Panc1 (cell line): ENCODE results near the gene PRSS33. TPM values are rescaled to one million over a fixed set of nuclear protein-coding genes. Genes with fewer than 3 reads are reported as not detected.
A peak's percentile ranks its signal among the peaks of the same experiment; 100 is the strongest.

Experiments
- ATAC-seq: fragments of 200-7000 bp; cut with Tn5 transposase; 2 replicates; pipeline ENCODE4 v1.9.1; 2020; ENCODE audit warnings: mild to moderate bottlenecking, moderate library complexity
- BruUV-seq: library from RNA; stranded (reverse); fragments of 400-500 nt; replicated peaks from 2 replicates; lab custom pipeline; 2021; lab: Mats Ljungman, UMichigan
- CTCF ChIA-PET: fragments of 300-600 bp; sonication (Branson Sonifier 250); formaldehyde crosslinking; loops from one replicate; lab custom pipeline; 2022; ENCODE audit warnings: antibody characterized with exemption; lab: Charles Lee
- POLR2A ChIA-PET: fragments of 300-600 bp; sonication (Branson Sonifier 250); formaldehyde crosslinking; loops from one replicate; lab custom pipeline; 2022; ENCODE audit warnings: antibody characterized with exemption; lab: Charles Lee
- DNase-seq: peaks from one replicate; pipeline ENCODE4 v3.0.0-alpha.2; 2010; ENCODE audit warnings: low read depth, low spot score
- H3K27ac ChIP-seq: 2 replicates; pipeline ENCODE4 v1.5.1; 2011; ENCODE audit warnings: mild to moderate bottlenecking, low read length, inconsistent platforms
- H3K27me3 ChIP-seq: fragments of 200-500 bp; sonication (Bioruptor generic); 2 replicates; pipeline ENCODE4 v1.6.0; 2014; ENCODE audit warnings: low read length, inconsistent platforms; ENCODE audit not compliant: control insufficient read depth, insufficient read depth
- H3K36me3 ChIP-seq: fragments of 200-500 bp; sonication (Bioruptor generic); 2 replicates; pipeline ENCODE4 v1.5.1; 2014; ENCODE audit warnings: inconsistent platforms, mild to moderate bottlenecking, low read length, moderate library complexity; ENCODE audit not compliant: control insufficient read depth, insufficient read depth
- H3K4me1 ChIP-seq: 2 replicates; pipeline ENCODE4 v1.5.1; 2011; ENCODE audit warnings: inconsistent platforms, mild to moderate bottlenecking, low read length, moderate library complexity; ENCODE audit not compliant: control insufficient read depth, insufficient read depth
- H3K4me3 ChIP-seq, 2 experiments: 2 replicates each; pipeline ENCODE4 v1.5.1; 2011 to 2012; ENCODE audit warnings: low read depth in 2 of 2, low read length in 2 of 2, mild to moderate bottlenecking in 2 of 2, inconsistent platforms in 1 of 2, moderate library complexity in 1 of 2
- H3K9me3 ChIP-seq: fragments of 200-500 bp; sonication (Bioruptor generic); 2 replicates; pipeline ENCODE4 v1.5.1; 2014; ENCODE audit warnings: low read depth, mild to moderate bottlenecking, inconsistent platforms, low read length, moderate library complexity; ENCODE audit not compliant: control insufficient read depth, insufficient read depth
- POLR2AphosphoS5 ChIP-seq: IDR thresholded peaks from 2 replicates; pipeline ENCODE4 v1.6.1; 2012; ENCODE audit warnings: mild to moderate bottlenecking, low read depth, low read length, moderate library complexity
- SIN3A ChIP-seq: IDR thresholded peaks from 2 replicates; pipeline ENCODE4 v1.6.1; 2012; ENCODE audit warnings: low read depth, mild to moderate bottlenecking, low read length, moderate library complexity, borderline replicate concordance; ENCODE audit not compliant: insufficient read depth
- TCF7L2 ChIP-seq: IDR thresholded peaks from 2 replicates; pipeline ENCODE4 v1.6.1; 2011; ENCODE audit warnings: mild to moderate bottlenecking, low read depth, low read length, inconsistent platforms
- in situ Hi-C: cut with HindIII; loops from 2 replicates; pipeline ENCODE4 v1.10.0; 2016; ENCODE audit warnings: low sequenced_read_pairs, low pct_unique_long_range_greater_than_20kb
- intact Hi-C: fragments of 100-400 bp; cut with micrococcal nuclease; formaldehyde crosslinking; loops from one replicate; pipeline ENCODE4 v1.10.0; 2022; ENCODE audit not compliant: unreplicated experiment
- total RNA-seq: library from RNA; stranded (reverse); gene quantifications from one replicate; pipeline ENCODE4 v1.2.1, GENCODE V29; 2021; ENCODE audit not compliant: unreplicated experiment
- TF ChIP-seq, protein P1 (sequence below): fragments of 450-650 bp; IDR thresholded peaks from 2 replicates; pipeline ENCODE4 v1.5.1; 2017; ENCODE audit warnings: mild to moderate bottlenecking
- TF ChIP-seq, protein P2 (sequence below), 2 experiments: IDR thresholded peaks; 2 replicates each; pipeline ENCODE4 v1.6.1; 2011 to 2012; ENCODE audit warnings: low read depth in 2 of 2, control low read depth in 1 of 2, low read length in 1 of 2, mild to moderate bottlenecking in 1 of 2, moderate library complexity in 1 of 2; ENCODE audit not compliant: insufficient read depth in 1 of 2

Gene PRSS33
- total RNA-seq, 1 experiment from 2014 or later = 0.59 TPM

DNA sequence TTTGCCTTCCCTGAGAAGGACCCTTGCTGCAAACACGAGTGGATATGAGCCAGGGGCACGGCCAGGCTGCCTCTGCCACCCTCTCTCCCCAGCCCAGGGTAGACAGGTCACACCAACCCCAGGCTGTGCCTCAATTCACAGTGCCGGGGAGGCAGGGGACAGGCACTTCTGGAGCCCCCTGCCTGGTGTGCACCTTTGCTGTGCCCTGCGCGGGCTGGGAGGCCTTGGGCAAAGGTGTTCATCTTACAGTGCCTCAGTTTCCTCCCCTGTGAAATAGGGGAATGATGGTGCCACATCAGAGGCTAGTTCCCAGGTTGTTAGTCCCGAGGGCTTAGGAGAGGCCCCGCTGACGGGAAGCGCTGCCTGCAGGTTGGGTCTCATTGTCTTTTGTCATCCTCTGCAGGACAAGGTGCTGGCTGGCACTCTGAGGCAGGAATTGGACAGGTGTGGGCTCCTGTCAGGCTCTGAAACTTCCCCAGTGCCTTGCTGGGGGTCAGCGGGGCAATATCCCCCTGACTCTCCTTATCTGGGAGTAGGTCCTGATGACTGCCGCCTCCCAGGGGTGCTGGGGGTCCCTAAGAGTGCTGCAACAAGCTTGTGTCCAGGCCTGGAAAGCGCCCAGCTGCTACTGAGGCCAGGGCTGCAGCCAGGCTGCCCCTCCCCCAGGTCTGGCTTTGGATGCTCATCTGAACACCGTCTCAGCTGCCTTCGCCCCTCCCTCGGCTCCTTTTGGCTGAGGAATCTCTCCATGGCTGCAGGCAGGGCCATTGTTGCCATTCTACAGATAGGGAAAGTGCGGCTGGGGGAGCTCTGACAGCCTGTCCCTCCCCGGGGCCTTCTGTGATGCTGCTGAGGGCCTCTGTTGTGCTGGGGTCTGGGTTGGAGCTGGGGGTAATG, 32.8 kb upstream of the PRSS33 start:
- ATAC-seq (no peak), DNase-seq (no peak)
- no TSS peak for BruUV-seq
- Histone ChIP-seq H3K9me3 (no peaks in the 10 kb centered on the region), H3K27ac (no peak overlapping the region), H3K4me3 (no peak overlapping the region), H3K4me1 (peaks cover 29% of the 10 kb centered on the region), H3K36me3 (no peaks in the 10 kb centered on the region), H3K27me3 (no peaks in the 10 kb centered on the region)
- CTCF ChIA-PET = no interaction called here
- in situ Hi-C loops = no loop called here
- POLR2A ChIA-PET = interaction anchor here (0.6 kb wide), 1 partner anchor 104 kb away, joined by 3 read pairs; no protein-coding TSS in a partner anchor
- TF ChIP-seq, protein P1, sequence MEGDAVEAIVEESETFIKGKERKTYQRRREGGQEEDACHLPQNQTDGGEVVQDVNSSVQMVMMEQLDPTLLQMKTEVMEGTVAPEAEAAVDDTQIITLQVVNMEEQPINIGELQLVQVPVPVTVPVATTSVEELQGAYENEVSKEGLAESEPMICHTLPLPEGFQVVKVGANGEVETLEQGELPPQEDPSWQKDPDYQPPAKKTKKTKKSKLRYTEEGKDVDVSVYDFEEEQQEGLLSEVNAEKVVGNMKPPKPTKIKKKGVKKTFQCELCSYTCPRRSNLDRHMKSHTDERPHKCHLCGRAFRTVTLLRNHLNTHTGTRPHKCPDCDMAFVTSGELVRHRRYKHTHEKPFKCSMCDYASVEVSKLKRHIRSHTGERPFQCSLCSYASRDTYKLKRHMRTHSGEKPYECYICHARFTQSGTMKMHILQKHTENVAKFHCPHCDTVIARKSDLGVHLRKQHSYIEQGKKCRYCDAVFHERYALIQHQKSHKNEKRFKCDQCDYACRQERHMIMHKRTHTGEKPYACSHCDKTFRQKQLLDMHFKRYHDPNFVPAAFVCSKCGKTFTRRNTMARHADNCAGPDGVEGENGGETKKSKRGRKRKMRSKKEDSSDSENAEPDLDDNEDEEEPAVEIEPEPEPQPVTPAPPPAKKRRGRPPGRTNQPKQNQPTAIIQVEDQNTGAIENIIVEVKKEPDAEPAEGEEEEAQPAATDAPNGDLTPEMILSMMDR = no peak
- TF ChIP-seq POLR2AphosphoS5 (no peak), TCF7L2 (no peak), SIN3A (no peak)
- TF ChIP-seq, protein P2, sequence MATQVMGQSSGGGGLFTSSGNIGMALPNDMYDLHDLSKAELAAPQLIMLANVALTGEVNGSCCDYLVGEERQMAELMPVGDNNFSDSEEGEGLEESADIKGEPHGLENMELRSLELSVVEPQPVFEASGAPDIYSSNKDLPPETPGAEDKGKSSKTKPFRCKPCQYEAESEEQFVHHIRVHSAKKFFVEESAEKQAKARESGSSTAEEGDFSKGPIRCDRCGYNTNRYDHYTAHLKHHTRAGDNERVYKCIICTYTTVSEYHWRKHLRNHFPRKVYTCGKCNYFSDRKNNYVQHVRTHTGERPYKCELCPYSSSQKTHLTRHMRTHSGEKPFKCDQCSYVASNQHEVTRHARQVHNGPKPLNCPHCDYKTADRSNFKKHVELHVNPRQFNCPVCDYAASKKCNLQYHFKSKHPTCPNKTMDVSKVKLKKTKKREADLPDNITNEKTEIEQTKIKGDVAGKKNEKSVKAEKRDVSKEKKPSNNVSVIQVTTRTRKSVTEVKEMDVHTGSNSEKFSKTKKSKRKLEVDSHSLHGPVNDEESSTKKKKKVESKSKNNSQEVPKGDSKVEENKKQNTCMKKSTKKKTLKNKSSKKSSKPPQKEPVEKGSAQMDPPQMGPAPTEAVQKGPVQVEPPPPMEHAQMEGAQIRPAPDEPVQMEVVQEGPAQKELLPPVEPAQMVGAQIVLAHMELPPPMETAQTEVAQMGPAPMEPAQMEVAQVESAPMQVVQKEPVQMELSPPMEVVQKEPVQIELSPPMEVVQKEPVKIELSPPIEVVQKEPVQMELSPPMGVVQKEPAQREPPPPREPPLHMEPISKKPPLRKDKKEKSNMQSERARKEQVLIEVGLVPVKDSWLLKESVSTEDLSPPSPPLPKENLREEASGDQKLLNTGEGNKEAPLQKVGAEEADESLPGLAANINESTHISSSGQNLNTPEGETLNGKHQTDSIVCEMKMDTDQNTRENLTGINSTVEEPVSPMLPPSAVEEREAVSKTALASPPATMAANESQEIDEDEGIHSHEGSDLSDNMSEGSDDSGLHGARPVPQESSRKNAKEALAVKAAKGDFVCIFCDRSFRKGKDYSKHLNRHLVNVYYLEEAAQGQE (IDR thresholded peaks at IDR 0.05; ENCODE audit: insufficient read depth in 1 of 2, low read depth in 2 of 2, low read length in 1 of 2) = no peak
- intact Hi-C loops = no loop called here

DNA sequence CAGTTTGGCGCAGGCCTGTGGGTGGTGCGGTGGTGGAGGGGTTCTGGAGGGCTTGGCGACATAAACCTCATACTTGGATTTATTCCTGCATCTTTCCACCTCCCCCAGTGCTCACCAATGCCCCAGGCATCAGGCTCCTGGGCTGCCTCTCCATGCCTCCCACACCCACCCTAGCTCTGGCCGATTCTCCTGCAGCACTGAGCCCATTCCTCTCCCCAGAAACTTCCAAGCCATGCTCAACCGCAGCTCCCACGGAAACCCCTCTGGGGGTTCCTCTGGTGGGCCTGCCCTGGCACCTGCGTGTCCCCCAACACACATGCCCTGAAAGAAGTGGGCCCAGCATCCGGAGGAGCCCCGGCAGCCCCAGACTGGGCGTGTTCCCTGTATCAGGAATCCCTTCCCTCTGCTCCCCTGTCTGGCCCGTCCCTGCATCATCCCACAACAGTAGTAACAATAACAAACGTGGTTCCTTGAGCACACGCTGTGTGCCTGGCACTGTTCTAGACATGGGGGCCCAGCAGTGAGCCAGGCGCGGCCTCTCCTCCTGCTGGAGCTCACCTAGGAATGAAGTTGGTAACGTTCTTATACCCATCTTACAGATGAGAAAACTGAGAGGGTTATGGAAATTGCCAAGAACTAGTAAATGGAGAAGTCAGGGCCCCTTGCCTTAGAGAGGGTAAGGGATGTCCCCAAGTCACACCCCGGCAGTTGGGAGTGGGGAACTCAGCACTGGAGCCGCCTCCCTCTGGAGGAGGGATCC, 32.0 kb upstream of the PRSS33 start:
- Histone ChIP-seq H3K4me3 (no peak overlapping the region), H3K27ac (0 out of 2 replicates have a peak overlapping the region, but pooled peaks have one; percentile 2), H3K4me1 (peaks cover 31% of the 10 kb centered on the region), H3K27me3 (no peaks in the 10 kb centered on the region), H3K36me3 (no peaks in the 10 kb centered on the region), H3K9me3 (no peaks in the 10 kb centered on the region)
- no TSS peak for BruUV-seq
- DNase-seq = no peak
- intact Hi-C loops = no loop called here
- TF ChIP-seq, protein P2 (IDR thresholded peaks at IDR 0.05; ENCODE audit: insufficient read depth in 1 of 2, low read depth in 2 of 2, low read length in 1 of 2) = no peak
- no peak for TF ChIP-seq SIN3A
- TF ChIP-seq, protein P1 = no peak
- no peak for TF ChIP-seq TCF7L2
- TF ChIP-seq POLR2AphosphoS5 = no peak
- POLR2A ChIA-PET = no interaction called here
- CTCF ChIA-PET = no interaction called here
- in situ Hi-C loops = no loop called here
- no peak; the same call in 1 of the 2 replicates for ATAC-seq
